Endothelial cell of umbilical vein (primary cell): ENCODE measurements around the gene MEF2C. TPM values are rescaled to one million over a fixed set of nuclear protein-coding genes. Genes with fewer than 3 reads are reported as not detected.

Experiments used
- BruUV-seq: library from RNA; stranded (reverse); fragments of 400-500 nt; replicated peaks from 2 replicates; lab custom pipeline; 2021; lab: Mats Ljungman, UMichigan
- CTCF ChIA-PET: fragments of 300-600, 350-600 bp; sonication (Branson Sonifier 250); formaldehyde crosslinking; loops from one replicate; lab custom pipeline; 2021; ENCODE audit warnings: antibody characterized with exemption, inconsistent platforms; lab: Charles Lee
- POLR2A ChIA-PET: fragments of 300-600, 350-600 bp; sonication (Branson Sonifier 250); formaldehyde crosslinking; loops from one replicate; lab custom pipeline; 2021; ENCODE audit warnings: antibody characterized with exemption, inconsistent platforms; lab: Charles Lee
- DNase-seq: peaks from one replicate; pipeline ENCODE4 v3.0.0-alpha.2; 2011; ENCODE audit warnings: low read depth, low spot score
- FAIRE-seq: peaks from 2 replicates; lab custom pipeline; 2011; peaks lifted over from hg19 to GRCh38; lab: Jason Lieb, UNC
- H2AFZ ChIP-seq: 2 replicates; pipeline ENCODE4 v1.6.0; 2012; ENCODE audit warnings: low read depth, low read length, control low read depth, inconsistent platforms
- H3K27ac ChIP-seq: 2 replicates; pipeline ENCODE4 v1.5.1; 2011; ENCODE audit warnings: low read depth, mild to moderate bottlenecking, control low read depth, low read length, moderate library complexity; ENCODE audit not compliant: insufficient read depth
- H3K27me3 ChIP-seq, 2 experiments: 2 replicates each; pipeline versions ENCODE4 v1.6.0 to v1.6.1; 2011; ENCODE audit warnings: low read length in 2 of 2, mixed read lengths in 1 of 2; ENCODE audit not compliant: control insufficient read depth in 2 of 2, insufficient read depth in 2 of 2
- H3K36me3 ChIP-seq, 2 experiments: 2 replicates in 1 of 2; 3 replicates in 1 of 2; pipeline ENCODE4 v1.5.1; 2011; ENCODE audit warnings: low read length in 2 of 2, mild to moderate bottlenecking in 1 of 2, moderate library complexity in 1 of 2; ENCODE audit not compliant: control insufficient read depth in 2 of 2, insufficient read depth in 2 of 2; ENCODE audit errors: extremely low read depth in 1 of 2
- H3K4me1 ChIP-seq: 3 replicates; pipeline ENCODE4 v1.5.1; 2011; ENCODE audit warnings: mild to moderate bottlenecking, low read length; ENCODE audit not compliant: control insufficient read depth, insufficient read depth; ENCODE audit errors: extremely low read depth
- H3K4me2 ChIP-seq: 2 replicates; pipeline ENCODE4 v1.6.1; 2011; ENCODE audit warnings: low read length, control low read depth, mixed read lengths; ENCODE audit not compliant: insufficient read depth
- H3K4me3 ChIP-seq, 3 experiments: fragments of 200-600 bp in 1 of 3; sonication (generic), shearing (Covaris generic) in 1 of 3; replicated peaks in 1 of 3; 2 replicates each; pipeline ENCODE4 v1.5.1; 2011 to 2016; ENCODE audit warnings: control low read depth in 3 of 3, low read length in 3 of 3, mild to moderate bottlenecking in 2 of 3, inconsistent platforms in 1 of 3, low read depth in 1 of 3, moderate library complexity in 1 of 3; ENCODE audit not compliant: insufficient read depth in 1 of 3
- H3K79me2 ChIP-seq: 2 replicates; pipeline ENCODE4 v1.6.0; 2012; ENCODE audit warnings: low read length, inconsistent platforms; ENCODE audit not compliant: control insufficient read depth, insufficient read depth
- H3K9ac ChIP-seq: replicated peaks from 2 replicates; pipeline ENCODE3; 2011; ENCODE audit warnings: low read length, control low read depth; ENCODE audit not compliant: insufficient read depth; ENCODE audit errors: extremely low read depth
- H3K9me1 ChIP-seq: replicated peaks from 3 replicates; pipeline ENCODE4 v1.6.0; 2011; ENCODE audit warnings: mild to moderate bottlenecking, low read length; ENCODE audit not compliant: control insufficient read depth, insufficient read depth; ENCODE audit errors: extremely low read depth
- H3K9me3 ChIP-seq: replicated peaks from 2 replicates; pipeline ENCODE4 v1.5.1; 2012; ENCODE audit warnings: low read length, inconsistent platforms; ENCODE audit not compliant: control insufficient read depth, insufficient read depth
- H4K20me1 ChIP-seq: replicated peaks from 2 replicates; pipeline ENCODE3; 2011; ENCODE audit warnings: mild to moderate bottlenecking, low read length; ENCODE audit not compliant: control insufficient read depth, insufficient read depth; ENCODE audit errors: extremely low read depth
- CTCF ChIP-seq, 2 donors: IDR thresholded peaks; 1 replicate in 1 of 2; 2 replicates in 1 of 2; pipeline ENCODE4 v1.5.1; 2011; ENCODE audit warnings: low read length in 2 of 2, mild to moderate bottlenecking in 2 of 2, moderate library complexity in 2 of 2, control low read depth in 1 of 2, inconsistent platforms in 1 of 2, low read depth in 1 of 2; ENCODE audit not compliant: insufficient read depth in 1 of 2; ENCODE audit errors: extremely low read depth in 1 of 2
- EZH2 ChIP-seq: IDR thresholded peaks from 2 replicates; pipeline ENCODE4 v1.6.1; 2012; ENCODE audit warnings: borderline replicate concordance, low read depth, mild to moderate bottlenecking, moderate library complexity, low read length, inconsistent platforms; ENCODE audit not compliant: severe bottlenecking
- FOS ChIP-seq: IDR thresholded peaks from 2 replicates; pipeline ENCODE4 v1.6.1; 2011; ENCODE audit warnings: mild to moderate bottlenecking, low read length, moderate library complexity, borderline replicate concordance; ENCODE audit not compliant: insufficient read depth
- GATA2 ChIP-seq: IDR thresholded peaks from 2 replicates; pipeline ENCODE4 v1.7.0; 2011; ENCODE audit warnings: low read depth, mild to moderate bottlenecking, moderate library complexity, mixed read lengths, low read length; ENCODE audit not compliant: insufficient read length, insufficient read depth
- JUN ChIP-seq: IDR thresholded peaks from 2 replicates; pipeline ENCODE4 v1.6.1; 2011; ENCODE audit warnings: borderline replicate concordance, low read depth; ENCODE audit not compliant: insufficient read length, insufficient read depth
- MYC ChIP-seq: IDR thresholded peaks from one replicate; pipeline ENCODE4 v1.6.1; 2011; ENCODE audit warnings: mild to moderate bottlenecking, low read depth, low read length
- POLR2A ChIP-seq: IDR thresholded peaks from 2 replicates; pipeline ENCODE4 v1.6.1; 2012; ENCODE audit warnings: low read depth, mild to moderate bottlenecking, control low read depth, low read length
- POLR2AphosphoS5 ChIP-seq: IDR thresholded peaks from 2 replicates; pipeline ENCODE4 v1.6.1; 2012; ENCODE audit warnings: low read depth, mild to moderate bottlenecking, control low read depth, low read length, moderate library complexity; ENCODE audit not compliant: insufficient read depth
- dilution Hi-C: fragments of 300-500 bp; cut with MboI; formaldehyde crosslinking; loops from one replicate; pipeline ENCODE4 v1.15.0; 2019; ENCODE audit warnings: low sequenced_read_pairs; ENCODE audit not compliant: extremely low pct_ligation_motif_present
- intact Hi-C: fragments of 100-400 bp; cut with micrococcal nuclease; formaldehyde crosslinking; loops from one replicate; pipeline ENCODE4 v1.10.0; 2022
- polyA plus RNA-seq, 4 experiments: library from polyadenylated mRNA; depleted of rRNA in 3 of 4; stranded (reverse) in 3 of 4; unstranded in 1 of 4; fragments of >200 nt; gene quantifications; 2 replicates each; pipeline versions ENCODE4 v1.2.1 to v1.2.3, GENCODE V29; 2011 to 2012; ENCODE audit warnings: missing spikeins in 1 of 4
- total RNA-seq: library from RNA; stranded (reverse); gene quantifications from 2 replicates; pipeline ENCODE4 v1.2.3, GENCODE V29; 2021
- TF ChIP-seq, protein P1 (sequence below): IDR thresholded peaks from 2 replicates; pipeline ENCODE4 v1.6.1; 2011; ENCODE audit not compliant: insufficient read depth, insufficient read length

MEF2C gene
- total and polyA plus RNA-seq, 2 donors (not counting 3 experiments of a cell fraction or from before 2014, with no cell fraction given), result 21.2 to 67.7 TPM

GRCh38 chr5:88895681-88896501, 12.9 kb upstream of the MEF2C start:
- Histone ChIP-seq H3K4me1 (no peaks in the 10 kb centered on the region), H3K4me2 (no peak overlapping the region), H3K27me3 (no peaks in the 10 kb centered on the region), H2AFZ (no peak overlapping the region), H4K20me1 (no peaks in the 10 kb centered on the region), H3K36me3 (no peaks in the 10 kb centered on the region), H3K9me3 (no peaks in the 10 kb centered on the region), H3K79me2 (no peaks in the 10 kb centered on the region), H3K27ac (no peak overlapping the region), H3K9ac (no peak overlapping the region), H3K4me3 (no peak overlapping the region), H3K9me1 (no peaks in the 10 kb centered on the region)
- intact Hi-C loops (no loop called here), dilution Hi-C loops (no loop called here)
- FAIRE-seq (no peak), DNase-seq (no peak)
- POLR2A ChIA-PET, result no interaction called here
- TF ChIP-seq, protein P1, sequence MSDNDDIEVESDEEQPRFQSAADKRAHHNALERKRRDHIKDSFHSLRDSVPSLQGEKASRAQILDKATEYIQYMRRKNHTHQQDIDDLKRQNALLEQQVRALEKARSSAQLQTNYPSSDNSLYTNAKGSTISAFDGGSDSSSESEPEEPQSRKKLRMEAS, result no peak
- TF ChIP-seq POLR2AphosphoS5, result no peak
- TF ChIP-seq JUN, result no peak
- no peak for TF ChIP-seq MYC
- no peak for TF ChIP-seq GATA2
- no peak for TF ChIP-seq POLR2A
- no peak for TF ChIP-seq FOS
- TF ChIP-seq CTCF (IDR thresholded peaks at IDR 0.05; ENCODE audit: extremely low read depth in 1 of 2, insufficient read depth in 1 of 2, low read depth in 1 of 2, low read length in 2 of 2), result no peak
- no peak for TF ChIP-seq EZH2
- no TSS peak for BruUV-seq
- CTCF ChIA-PET, result no interaction called here
